Gastroesophageal sphincter (tissue), 4 donors: ENCODE results near the gene RNF34. TPM values are rescaled to one million over a fixed set of nuclear protein-coding genes. Genes with fewer than 3 reads are reported as not detected.

ENCODE experiments used
- ATAC-seq: fragments of 150-250 bp; one replicate; pipeline ENCODE4 v1.9.1; 2016; ENCODE audit warnings: mild to moderate bottlenecking, moderate library complexity
- H3K27ac ChIP-seq, 4 donors: fragments of 200-600 bp; sonication (generic) in 3 of 4; 1 replicate in 3 of 4; 2 replicates in 1 of 4; pipeline ENCODE4 v1.5.1; 2016 to 2019
- H3K27me3 ChIP-seq: fragments of 200-600 bp; sonication (generic); one replicate; pipeline ENCODE4 v1.5.1; 2019
- H3K36me3 ChIP-seq, 2 donors: fragments of 200-600 bp; sonication (generic); one replicate each; pipeline ENCODE4 v1.5.1; 2019; ENCODE audit warnings: control low read depth in 1 of 2
- H3K4me1 ChIP-seq, 3 donors: fragments of 200-600 bp; sonication (generic); 1 replicate in 2 of 3; 2 replicates in 1 of 3; pipeline ENCODE4 v1.5.1; 2016 to 2019; ENCODE audit warnings: control low read depth in 2 of 3
- H3K4me3 ChIP-seq, 2 donors: fragments of 200-600 bp; sonication (generic); one replicate each; pipeline ENCODE4 v1.5.1; 2019; ENCODE audit warnings: mild to moderate bottlenecking in 1 of 2, moderate library complexity in 1 of 2
- H3K9me3 ChIP-seq, 3 donors: fragments of 200-600 bp; sonication (generic); one replicate each; pipeline ENCODE4 v1.5.1; 2017 to 2019; ENCODE audit warnings: control low read depth in 2 of 3
- EP300 ChIP-seq: sonication (generic); formaldehyde crosslinking; IDR thresholded peaks from one replicate; pipeline ENCODE4 v1.6.1; 2017; ENCODE audit warnings: antibody characterized with exemption, mild to moderate bottlenecking
- POLR2A ChIP-seq, 2 donors: fragments of 450-650 bp; IDR thresholded peaks; one replicate each; pipeline ENCODE4 v1.6.1; 2017; ENCODE audit warnings: antibody characterized with exemption in 2 of 2, mild to moderate bottlenecking in 2 of 2, moderate library complexity in 1 of 2
- POLR2AphosphoS5 ChIP-seq: sonication (generic); formaldehyde crosslinking; IDR thresholded peaks from one replicate; pipeline ENCODE4 v1.6.1; 2017; ENCODE audit warnings: antibody characterized with exemption
- WGBS, 2 donors: methylation state at CpG; one replicate each; pipeline ENCODE4 v1.1.5; 2018; ENCODE audit warnings: low coverage in 1 of 2; 5-methylcytosine and 5-hydroxymethylcytosine counted together
- total RNA-seq, 4 donors: library from RNA; depleted of rRNA; stranded (reverse); fragments of >200 nt; gene quantifications; one replicate each; pipeline ENCODE4 v1.1.0, GENCODE V29; 2016
- TF ChIP-seq, protein P1 (sequence below), 4 experiments: fragments of 200-600 bp in 2 of 4; fragments of 450-650 bp in 2 of 4; sonication (generic) in 1 of 4; IDR thresholded peaks; one replicate each; pipeline ENCODE4 v1.5.1; 2017 to 2019; ENCODE audit warnings: antibody characterized with exemption in 4 of 4, mild to moderate bottlenecking in 2 of 4, moderate library complexity in 2 of 4

The RNF34 gene
- total RNA-seq, 4 donors from 2014 or later, result 42.5 to 76.0 (median 56.3) TPM

GRCh38 chr12:121390856-121391255 lies 9.1 kb upstream of the RNF34 start:
- Histone ChIP-seq H3K36me3 (no peaks in the 10 kb centered on the region), H3K4me1 (no peaks in the 10 kb centered on the region), H3K27ac (no peak overlapping the region), H3K27me3 (no peaks in the 10 kb centered on the region), H3K9me3 (no peaks in the 10 kb centered on the region), H3K4me3 (no peak overlapping the region)
- TF ChIP-seq, protein P1, sequence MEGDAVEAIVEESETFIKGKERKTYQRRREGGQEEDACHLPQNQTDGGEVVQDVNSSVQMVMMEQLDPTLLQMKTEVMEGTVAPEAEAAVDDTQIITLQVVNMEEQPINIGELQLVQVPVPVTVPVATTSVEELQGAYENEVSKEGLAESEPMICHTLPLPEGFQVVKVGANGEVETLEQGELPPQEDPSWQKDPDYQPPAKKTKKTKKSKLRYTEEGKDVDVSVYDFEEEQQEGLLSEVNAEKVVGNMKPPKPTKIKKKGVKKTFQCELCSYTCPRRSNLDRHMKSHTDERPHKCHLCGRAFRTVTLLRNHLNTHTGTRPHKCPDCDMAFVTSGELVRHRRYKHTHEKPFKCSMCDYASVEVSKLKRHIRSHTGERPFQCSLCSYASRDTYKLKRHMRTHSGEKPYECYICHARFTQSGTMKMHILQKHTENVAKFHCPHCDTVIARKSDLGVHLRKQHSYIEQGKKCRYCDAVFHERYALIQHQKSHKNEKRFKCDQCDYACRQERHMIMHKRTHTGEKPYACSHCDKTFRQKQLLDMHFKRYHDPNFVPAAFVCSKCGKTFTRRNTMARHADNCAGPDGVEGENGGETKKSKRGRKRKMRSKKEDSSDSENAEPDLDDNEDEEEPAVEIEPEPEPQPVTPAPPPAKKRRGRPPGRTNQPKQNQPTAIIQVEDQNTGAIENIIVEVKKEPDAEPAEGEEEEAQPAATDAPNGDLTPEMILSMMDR (IDR thresholded peaks at IDR 0.05), result no peak
- no peak for TF ChIP-seq POLR2AphosphoS5
- no peak for TF ChIP-seq POLR2A (IDR thresholded peaks at IDR 0.05)
- no peak for TF ChIP-seq EP300
- 88% methylated on average over 2 of the region's 2 CpGs; no CpG with 5 or more reads in 1 of the 2 donors for WGBS, 2 donors
- no peak for ATAC-seq

GRCh38 chr12:121391619-121392324 lies 8.1 kb upstream of the RNF34 start:
- H3K4me1 ChIP-seq, result no peaks in the 10 kb centered on the region
- H3K9me3 ChIP-seq, result no peaks in the 10 kb centered on the region
- H3K36me3 ChIP-seq, result no peaks in the 10 kb centered on the region
- peak overlapping the region in 1 of 4 donors; percentile 4 for H3K27ac ChIP-seq
- H3K4me3 ChIP-seq, result peak overlapping the region in 1 of 2 donors; percentile 14
- no peak for TF ChIP-seq POLR2AphosphoS5
- TF ChIP-seq EP300, result no peak
- TF ChIP-seq POLR2A (IDR thresholded peaks at IDR 0.05), result no peak
- TF ChIP-seq, protein P1 (IDR thresholded peaks at IDR 0.05), result no peak
- WGBS, 2 donors, result 33 to 41% methylated on average over 6 to 7 of the region's 10 CpGs
- no peak for ATAC-seq
- H3K27me3 ChIP-seq, result no peaks in the 10 kb centered on the region

GRCh38 chr12:121392325-121392716 lies 7.6 kb upstream of the RNF34 start:
- Histone ChIP-seq H3K9me3 (no peaks in the 10 kb centered on the region), H3K27me3 (no peaks in the 10 kb centered on the region), H3K4me3 (no peak overlapping the region), H3K27ac (no peak overlapping the region), H3K36me3 (no peaks in the 10 kb centered on the region), H3K4me1 (no peaks in the 10 kb centered on the region)
- ATAC-seq, result no peak
- TF ChIP-seq POLR2A (IDR thresholded peaks at IDR 0.05) (no peak), EP300 (no peak), POLR2AphosphoS5 (no peak)
- TF ChIP-seq, protein P1 (IDR thresholded peaks at IDR 0.05), result no peak
- 67 to 88% methylated on average over 3 of the region's 3 CpGs for WGBS, 2 donors

GRCh38 chr12:121397521-121397920 lies 2.4 kb upstream of the RNF34 start:
- Histone ChIP-seq H3K4me1 (peaks cover 0 to 31% (median 14%) of the 10 kb centered on the region in 3 donors), H3K36me3 (no peaks in the 10 kb centered on the region), H3K27me3 (no peaks in the 10 kb centered on the region), H3K27ac (no peak overlapping the region), H3K4me3 (no peak overlapping the region), H3K9me3 (no peaks in the 10 kb centered on the region)
- no peak for ATAC-seq
- TF ChIP-seq EP300 (no peak), POLR2A (IDR thresholded peaks at IDR 0.05) (no peak), POLR2AphosphoS5 (no peak)
- TF ChIP-seq, protein P1 (IDR thresholded peaks at IDR 0.05), result no peak
- 95 to 100% methylated on average over 4 to 14 of the region's 14 CpGs for WGBS, 2 donors

GRCh38 chr12:121398355-121398754 lies 1.6 kb upstream of the RNF34 start:
- no peak overlapping the region for H3K4me3 ChIP-seq
- no peaks in the 10 kb centered on the region for H3K9me3 ChIP-seq
- H3K27ac ChIP-seq, result no peak overlapping the region
- peaks cover 0 to 39% (median 14%) of the 10 kb centered on the region in 3 donors for H3K4me1 ChIP-seq
- H3K27me3 ChIP-seq, result no peaks in the 10 kb centered on the region
- H3K36me3 ChIP-seq, result no peaks in the 10 kb centered on the region
- 95 to 97% methylated on average over 3 to 5 of the region's 5 CpGs for WGBS, 2 donors
- no peak for ATAC-seq
- TF ChIP-seq POLR2A (IDR thresholded peaks at IDR 0.05) (no peak), EP300 (no peak), POLR2AphosphoS5 (no peak)
- TF ChIP-seq, protein P1 (IDR thresholded peaks at IDR 0.05), result no peak
